T-cell (primary cell): ENCODE measurements around the gene CACNA2D4. TPM values are rescaled to one million over a fixed set of nuclear protein-coding genes. Genes with fewer than 3 reads are reported as not detected.

Source experiments
- ATAC-seq, 4 experiments: fragments of 200-7000 bp in 3 of 4; fragments of 150-1000 bp in 1 of 4; cut with Tn5 transposase; replicated peaks in 1 of 4; 1 replicate in 3 of 4; 2 replicates in 1 of 4; pipeline ENCODE4 v1.10.0; 2021; ENCODE audit warnings: moderate library complexity in 3 of 4, mild to moderate bottlenecking in 2 of 4, moderate number of reproducible peaks in 1 of 4
- CTCF ChIA-PET, 2 donors: fragments of 300-600 bp; sonication (Branson Sonifier 250); formaldehyde crosslinking; loops; one replicate each; lab custom pipeline; 2022; ENCODE audit warnings: antibody characterized with exemption in 2 of 2; lab: Charles Lee
- POLR2A ChIA-PET, 2 donors: fragments of 300-600 bp; sonication (Branson Sonifier 250); formaldehyde crosslinking; loops; one replicate each; lab custom pipeline; 2022; ENCODE audit warnings: antibody characterized with exemption in 2 of 2; lab: Charles Lee
- DNase-seq, 35 experiments: peaks; one replicate each; pipeline versions ENCODE4 v3.0.0 to v3.0.0-alpha.2; 2013 to 2023
- H3K27ac ChIP-seq: one replicate; pipeline ENCODE4 v1.5.1; 2013; ENCODE audit warnings: low read length
- H3K27me3 ChIP-seq, 2 experiments: replicated peaks in 1 of 2; 1 replicate in 1 of 2; 2 replicates in 1 of 2; pipeline versions ENCODE4 v1.6.1 to v1.7.0; 2013; ENCODE audit warnings: low read length in 1 of 2, mixed read lengths in 1 of 2; ENCODE audit not compliant: control insufficient read depth in 2 of 2, insufficient read depth in 2 of 2; ENCODE audit errors: extremely low read depth in 1 of 2
- H3K36me3 ChIP-seq, 2 donors: 1 replicate in 1 of 2; 2 replicates in 1 of 2; pipeline versions ENCODE4 v1.6.1 to v1.7.0; 2013; ENCODE audit warnings: low read length in 1 of 2; ENCODE audit not compliant: control insufficient read depth in 2 of 2, insufficient read depth in 1 of 2; ENCODE audit errors: extremely low read depth in 1 of 2
- H3K4me1 ChIP-seq, 2 experiments: 1 replicate in 1 of 2; 2 replicates in 1 of 2; pipeline versions ENCODE4 v1.6.1 to v1.7.0; 2013; ENCODE audit warnings: low read length in 2 of 2, mixed read lengths in 1 of 2; ENCODE audit not compliant: insufficient read depth in 2 of 2, control insufficient read depth in 1 of 2; ENCODE audit errors: extremely low read depth in 1 of 2
- H3K4me3 ChIP-seq, 2 donors: 1 replicate in 1 of 2; 2 replicates in 1 of 2; pipeline versions ENCODE4 v1.5.1 to v1.7.0; 2013; ENCODE audit warnings: mild to moderate bottlenecking in 2 of 2, low read length in 1 of 2, moderate library complexity in 1 of 2; ENCODE audit not compliant: control insufficient read depth in 1 of 2; ENCODE audit errors: extremely low read depth in 1 of 2
- H3K9me3 ChIP-seq: 2 replicates; pipeline ENCODE4 v1.7.0; 2013
- H3K27ac Mint-ChIP-seq, 2 donors: one replicate each; pipeline ENCODE4 v1.8.0; 2020 to 2021; ENCODE audit warnings: mild to moderate bottlenecking in 2 of 2, mixed read lengths in 2 of 2
- H3K27me3 Mint-ChIP-seq, 2 donors: one replicate each; pipeline ENCODE4 v1.8.0; 2021 to 2022; ENCODE audit warnings: mixed read lengths in 2 of 2
- H3K36me3 Mint-ChIP-seq: one replicate; pipeline ENCODE4 v1.8.0; 2021; ENCODE audit warnings: mixed read lengths
- H3K4me1 Mint-ChIP-seq, 3 donors: one replicate each; pipeline ENCODE4 v1.8.0; 2020 to 2022; ENCODE audit warnings: mixed read lengths in 3 of 3, mild to moderate bottlenecking in 1 of 3
- H3K4me3 Mint-ChIP-seq, 3 donors: one replicate each; pipeline ENCODE4 v1.8.0; 2020 to 2022; ENCODE audit warnings: mild to moderate bottlenecking in 3 of 3, mixed read lengths in 3 of 3, moderate library complexity in 3 of 3
- H3K9me3 Mint-ChIP-seq, 3 donors: one replicate each; pipeline ENCODE4 v1.8.0; 2020 to 2022; ENCODE audit warnings: mixed read lengths in 3 of 3
- WGBS: methylation state at CpG from one replicate; pipeline ENCODE4 v1.1.5; 2013; ENCODE audit warnings: missing lambda C conversion rate; ENCODE audit not compliant: insufficient coverage; 5-methylcytosine and 5-hydroxymethylcytosine counted together
- total RNA-seq, 35 experiments: library from RNA in 6 of 35; stranded (reverse) in 6 of 35; fragments of 120-200 nt in 1 of 35; gene quantifications; one replicate each; pipeline versions ENCODE4 v1.2.1 to v1.2.4 and lab custom pipeline; 2013 to 2026

The CACNA2D4 gene
- total RNA-seq, 5 donors from 2014 or later (not counting 1 experiment from before 2014, with no cell fraction given): 10.2 to 14.8 (median 12.1) TPM

GRCh38 chr12:1798641-1799020, 119.8 kb downstream of the CACNA2D4 start:
- H3K4me3 ChIP-seq: no peak overlapping the region
- ATAC-seq: no peak
- CTCF ChIA-PET: interaction anchor here (0.5 to 2.0 kb wide), 3 partner anchors 141 to 160 kb away, joined by 3 to 11 read pairs (median 4); no protein-coding TSS in a partner anchor
- no peak overlapping the region for H3K27ac ChIP-seq
- Mint-ChIP-seq H3K4me3 (no peak overlapping the region), H3K4me1 (peaks cover 0 to 5% (median 4%) of the 10 kb centered on the region in 3 donors), H3K27me3 (no peaks in the 10 kb centered on the region), H3K9me3 (no peaks in the 10 kb centered on the region), H3K36me3 (no peaks in the 10 kb centered on the region), H3K27ac (peak overlapping the region; percentile 62 to 79)
- no peaks in the 10 kb centered on the region for H3K36me3 ChIP-seq
- POLR2A ChIA-PET: no interaction called here
- no peaks in the 10 kb centered on the region for H3K27me3 ChIP-seq
- DNase-seq: peak in 1 of 35 experiments; percentile 12
- WGBS: 98% methylated on average over 6 of the region's 6 CpGs
- H3K9me3 ChIP-seq: no peaks in the 10 kb centered on the region
- peaks cover 0 to 26% of the 10 kb centered on the region in 2 experiments for H3K4me1 ChIP-seq

GRCh38 chr12:1797991-1798640, 120.3 kb downstream of the CACNA2D4 start:
- ChIA-PET CTCF (interaction anchor here (1.4 to 2.0 kb wide), 2 partner anchors 142 kb away, joined by 4 to 11 read pairs; no protein-coding TSS in a partner anchor), POLR2A (no interaction called here)
- Mint-ChIP-seq H3K4me3 (peak overlapping the region in 2 of 3 donors; percentile 63 to 81), H3K27ac (peak overlapping the region; percentile 61 to 79), H3K4me1 (peaks cover 0 to 5% (median 4%) of the 10 kb centered on the region in 3 donors), H3K36me3 (no peaks in the 10 kb centered on the region), H3K9me3 (no peaks in the 10 kb centered on the region), H3K27me3 (no peaks in the 10 kb centered on the region)
- DNase-seq (peak in 1 of 35 experiments; percentile 12), ATAC-seq (no peak)
- Histone ChIP-seq H3K4me1 (peaks cover 0 to 26% of the 10 kb centered on the region in 2 experiments), H3K9me3 (no peaks in the 10 kb centered on the region), H3K4me3 (no peak overlapping the region), H3K27ac (peak overlapping the region; percentile 71), H3K27me3 (no peaks in the 10 kb centered on the region), H3K36me3 (no peaks in the 10 kb centered on the region)
- 92% methylated on average over 19 of the region's 22 CpGs for WGBS

GRCh38 chr12:1797011-1797901, 121.2 kb downstream of the CACNA2D4 start:
- CTCF ChIA-PET: interaction anchor here (1.4 to 2.0 kb wide), 2 partner anchors 143 kb away, joined by 4 to 11 read pairs; no protein-coding TSS in a partner anchor
- H3K27me3 Mint-ChIP-seq: no peaks in the 10 kb centered on the region

GRCh38 chr12:1796515-1797010, 121.9 kb downstream of the CACNA2D4 start:
- H3K36me3 Mint-ChIP-seq: no peaks in the 10 kb centered on the region
- no peaks in the 10 kb centered on the region for H3K9me3 ChIP-seq
- H3K36me3 ChIP-seq: no peaks in the 10 kb centered on the region
- ATAC-seq (peak; percentile 31 to 57 (median 52)), DNase-seq (peak in 26 of 35 experiments; percentile 20 to 69 (median 34))
- ChIA-PET POLR2A (no interaction called here), CTCF (interaction anchor here in 1 of 2 donors (1.0 to 2.7 kb wide), 2 partner anchors 144 kb away, joined by 4 to 36 read pairs; no protein-coding TSS in a partner anchor)
- H3K27me3 Mint-ChIP-seq: no peaks in the 10 kb centered on the region
- H3K27ac Mint-ChIP-seq: peak overlapping the region; percentile 89 to 92
- peaks cover 6 to 11% (median 10%) of the 10 kb centered on the region in 3 donors for H3K4me1 Mint-ChIP-seq
- peak overlapping the region; percentile 81 to 90 (median 86) for H3K4me3 Mint-ChIP-seq
- no peaks in the 10 kb centered on the region for H3K27me3 ChIP-seq
- peak overlapping the region; percentile 70 to 82 for H3K4me3 ChIP-seq
- no peaks in the 10 kb centered on the region for H3K9me3 Mint-ChIP-seq
- peaks cover 0 to 29% of the 10 kb centered on the region in 2 experiments for H3K4me1 ChIP-seq
- peak overlapping the region; percentile 71 for H3K27ac ChIP-seq
- WGBS: under 1% methylated on average over 40 of the region's 43 CpGs

More at GRCh38 chr12:1797011-1797901, 121.2 kb downstream of the CACNA2D4 start:
- Mint-ChIP-seq H3K4me3 (peak overlapping the region; percentile 72 to 90 (median 81)), H3K9me3 (no peaks in the 10 kb centered on the region), H3K4me1 (peaks cover 0 to 5% (median 4%) of the 10 kb centered on the region in 3 donors), H3K27ac (peak overlapping the region; percentile 77 to 83), H3K36me3 (no peaks in the 10 kb centered on the region)
- ATAC-seq: peak; percentile 13 to 30 (median 20)
- Histone ChIP-seq H3K27ac (peak overlapping the region; percentile 71), H3K4me3 (peak overlapping the region; percentile 70 to 82), H3K27me3 (no peaks in the 10 kb centered on the region), H3K9me3 (no peaks in the 10 kb centered on the region), H3K36me3 (no peaks in the 10 kb centered on the region), H3K4me1 (peaks cover 0 to 26% of the 10 kb centered on the region in 2 experiments)
- peak in 30 of 35 experiments; percentile 13 to 75 (median 36) for DNase-seq
- POLR2A ChIA-PET: no interaction called here
- WGBS: 6% methylated on average over 58 of the region's 71 CpGs

DNA sequence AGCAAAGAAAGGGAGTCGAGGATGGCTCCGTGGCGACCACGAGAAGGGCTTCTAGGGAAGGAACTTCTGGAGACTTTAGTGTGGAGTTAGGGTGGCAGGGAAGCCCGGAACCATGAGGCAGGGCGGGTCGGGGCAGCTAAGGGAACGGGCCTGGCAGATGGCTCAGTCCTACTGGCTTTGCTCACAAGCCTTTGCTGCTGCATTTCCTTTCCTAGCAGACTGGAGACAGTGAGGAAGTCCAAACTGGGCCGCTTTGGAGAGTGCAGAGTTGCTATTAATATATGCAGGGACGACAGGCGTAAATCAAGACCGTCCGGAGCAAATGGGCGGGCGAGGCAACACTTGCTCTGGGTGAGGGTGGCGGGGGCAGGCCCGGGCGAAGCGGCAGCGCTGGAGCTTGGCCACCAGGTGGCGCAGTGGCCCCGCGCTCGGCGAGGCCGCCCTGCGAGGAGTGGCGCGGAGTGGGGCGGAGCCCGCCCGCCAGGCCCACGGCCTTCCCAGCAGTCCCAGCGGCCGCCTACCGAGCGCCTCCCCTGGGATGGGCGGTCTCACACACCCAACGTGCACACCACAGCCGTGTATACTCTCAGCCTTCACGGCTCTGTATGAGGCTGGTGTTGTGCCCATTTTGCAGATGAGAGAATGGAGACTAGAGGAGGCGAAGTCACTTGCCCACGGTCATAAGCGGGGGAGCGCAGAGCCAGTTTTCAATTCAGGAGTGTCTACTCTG, 122.5 kb downstream of the CACNA2D4 start:
- peaks cover 12 to 17% (median 16%) of the 10 kb centered on the region in 3 donors for H3K4me1 Mint-ChIP-seq
- H3K9me3 Mint-ChIP-seq: no peaks in the 10 kb centered on the region
- Histone ChIP-seq H3K27ac (peak overlapping the region; percentile 71), H3K9me3 (no peaks in the 10 kb centered on the region), H3K36me3 (no peaks in the 10 kb centered on the region), H3K4me1 (peaks cover 3 to 34% of the 10 kb centered on the region in 2 experiments), H3K27me3 (no peaks in the 10 kb centered on the region), H3K4me3 (peak overlapping the region; percentile 70 to 82)
- peak; percentile 92 to 97 (median 94) for ATAC-seq
- ChIA-PET POLR2A (interaction anchor here in 1 of 2 donors (0.7 kb wide), 1 partner anchor 203 kb away, joined by 3 read pairs; no protein-coding TSS in a partner anchor), CTCF (interaction anchor here (1.0 to 2.7 kb wide), 3 partner anchors 143 to 144 kb away, joined by 4 to 36 read pairs (median 14); no protein-coding TSS in a partner anchor)
- H3K4me3 Mint-ChIP-seq: peak overlapping the region; percentile 81 to 90 (median 86)
- WGBS: 5% methylated on average over 40 of the region's 45 CpGs
- H3K27ac Mint-ChIP-seq: peak overlapping the region; percentile 89 to 92
- DNase-seq: peak; percentile 84 to 97 (median 91)
- no peaks in the 10 kb centered on the region for H3K27me3 Mint-ChIP-seq
- H3K36me3 Mint-ChIP-seq: no peaks in the 10 kb centered on the region
